Ishikawa (cell line): Measurements from ENCODE around the gene DLGAP3.

Experiments
- CEBPB ChIP-seq: IDR thresholded peaks from 2 replicates; pipeline ENCODE4 v1.6.1; 2012
- CREB1 ChIP-seq: IDR thresholded peaks from 2 replicates; pipeline ENCODE4 v1.6.1; 2012; ENCODE audit warnings: low read depth
- EGR1 ChIP-seq: IDR thresholded peaks from 2 replicates; pipeline ENCODE4 v1.6.1; 2012
- EP300 ChIP-seq: IDR thresholded peaks from 2 replicates; pipeline ENCODE4 v1.6.1; 2012; ENCODE audit warnings: borderline replicate concordance
- FOXM1 ChIP-seq: IDR thresholded peaks from 2 replicates; pipeline ENCODE4 v1.6.1; 2012; ENCODE audit warnings: low read depth, borderline replicate concordance
- NFIC ChIP-seq: IDR thresholded peaks from 2 replicates; pipeline ENCODE4 v1.6.1; 2012
- RAD21 ChIP-seq: IDR thresholded peaks from 2 replicates; pipeline ENCODE4 v1.6.1; 2012; ENCODE audit warnings: low read depth
- TAF1 ChIP-seq: IDR thresholded peaks from 2 replicates; pipeline ENCODE4 v1.6.1; 2012; ENCODE audit warnings: low read depth, mild to moderate bottlenecking
- TCF12 ChIP-seq: IDR thresholded peaks from 2 replicates; pipeline ENCODE4 v1.6.1; 2012; ENCODE audit warnings: low read depth
- TEAD4 ChIP-seq: IDR thresholded peaks from 2 replicates; pipeline ENCODE4 v1.6.1; 2012
- YY1 ChIP-seq: IDR thresholded peaks from 2 replicates; pipeline ENCODE4 v1.6.1; 2012; ENCODE audit warnings: low read depth
- ZBTB7A ChIP-seq: IDR thresholded peaks from 2 replicates; pipeline ENCODE4 v1.6.1; 2012; ENCODE audit warnings: low read depth
- TF ChIP-seq, protein P1 (sequence below): IDR thresholded peaks from 2 replicates; pipeline ENCODE4 v1.6.1; 2012; ENCODE audit warnings: low read depth, mild to moderate bottlenecking
- TF ChIP-seq, protein P2 (sequence below): IDR thresholded peaks from 2 replicates; pipeline ENCODE4 v1.6.1; 2012
- TF ChIP-seq, protein P3 (sequence below): IDR thresholded peaks from 2 replicates; pipeline ENCODE4 v1.6.1; 2012

DLGAP3 gene

DNA sequence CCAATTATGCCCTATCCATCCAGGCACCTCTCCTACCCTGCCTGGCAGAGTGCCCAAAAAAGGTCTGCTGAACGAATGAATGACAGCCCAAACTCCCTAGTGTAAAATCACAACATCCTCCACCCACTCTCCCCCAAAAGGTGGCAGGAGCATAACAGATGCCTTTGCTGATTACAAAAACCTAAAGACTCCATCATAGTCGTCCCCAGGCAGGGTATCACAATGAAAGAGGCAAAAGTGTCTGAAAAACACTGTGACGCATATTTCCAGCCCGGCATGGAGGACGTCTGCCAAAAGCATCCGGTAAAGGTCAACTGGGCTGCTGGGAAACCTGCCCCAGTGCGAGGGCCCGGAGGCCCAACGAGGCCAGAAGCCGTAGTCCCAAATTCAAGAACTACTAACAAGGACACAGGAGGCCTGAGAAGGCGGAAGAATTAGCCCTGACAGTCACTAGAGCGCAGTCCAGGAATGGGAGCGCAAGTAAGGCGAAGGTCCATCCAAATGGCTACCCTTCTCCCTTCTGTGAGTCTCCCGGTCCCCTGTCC is 70.5 kb downstream of the DLGAP3 start:
- TF ChIP-seq, protein P1, sequence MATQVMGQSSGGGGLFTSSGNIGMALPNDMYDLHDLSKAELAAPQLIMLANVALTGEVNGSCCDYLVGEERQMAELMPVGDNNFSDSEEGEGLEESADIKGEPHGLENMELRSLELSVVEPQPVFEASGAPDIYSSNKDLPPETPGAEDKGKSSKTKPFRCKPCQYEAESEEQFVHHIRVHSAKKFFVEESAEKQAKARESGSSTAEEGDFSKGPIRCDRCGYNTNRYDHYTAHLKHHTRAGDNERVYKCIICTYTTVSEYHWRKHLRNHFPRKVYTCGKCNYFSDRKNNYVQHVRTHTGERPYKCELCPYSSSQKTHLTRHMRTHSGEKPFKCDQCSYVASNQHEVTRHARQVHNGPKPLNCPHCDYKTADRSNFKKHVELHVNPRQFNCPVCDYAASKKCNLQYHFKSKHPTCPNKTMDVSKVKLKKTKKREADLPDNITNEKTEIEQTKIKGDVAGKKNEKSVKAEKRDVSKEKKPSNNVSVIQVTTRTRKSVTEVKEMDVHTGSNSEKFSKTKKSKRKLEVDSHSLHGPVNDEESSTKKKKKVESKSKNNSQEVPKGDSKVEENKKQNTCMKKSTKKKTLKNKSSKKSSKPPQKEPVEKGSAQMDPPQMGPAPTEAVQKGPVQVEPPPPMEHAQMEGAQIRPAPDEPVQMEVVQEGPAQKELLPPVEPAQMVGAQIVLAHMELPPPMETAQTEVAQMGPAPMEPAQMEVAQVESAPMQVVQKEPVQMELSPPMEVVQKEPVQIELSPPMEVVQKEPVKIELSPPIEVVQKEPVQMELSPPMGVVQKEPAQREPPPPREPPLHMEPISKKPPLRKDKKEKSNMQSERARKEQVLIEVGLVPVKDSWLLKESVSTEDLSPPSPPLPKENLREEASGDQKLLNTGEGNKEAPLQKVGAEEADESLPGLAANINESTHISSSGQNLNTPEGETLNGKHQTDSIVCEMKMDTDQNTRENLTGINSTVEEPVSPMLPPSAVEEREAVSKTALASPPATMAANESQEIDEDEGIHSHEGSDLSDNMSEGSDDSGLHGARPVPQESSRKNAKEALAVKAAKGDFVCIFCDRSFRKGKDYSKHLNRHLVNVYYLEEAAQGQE, result no peak
- no peak for TF ChIP-seq TAF1
- no peak for TF ChIP-seq CEBPB
- TF ChIP-seq EP300, result no peak
- TF ChIP-seq EGR1, result no peak
- no peak for TF ChIP-seq RAD21
- no peak for TF ChIP-seq YY1
- TF ChIP-seq TEAD4, result no peak
- TF ChIP-seq NFIC, result no peak; the same call in 1 of the 2 replicates
- no peak for TF ChIP-seq ZBTB7A
- TF ChIP-seq FOXM1, result no peak
- TF ChIP-seq, protein P2, sequence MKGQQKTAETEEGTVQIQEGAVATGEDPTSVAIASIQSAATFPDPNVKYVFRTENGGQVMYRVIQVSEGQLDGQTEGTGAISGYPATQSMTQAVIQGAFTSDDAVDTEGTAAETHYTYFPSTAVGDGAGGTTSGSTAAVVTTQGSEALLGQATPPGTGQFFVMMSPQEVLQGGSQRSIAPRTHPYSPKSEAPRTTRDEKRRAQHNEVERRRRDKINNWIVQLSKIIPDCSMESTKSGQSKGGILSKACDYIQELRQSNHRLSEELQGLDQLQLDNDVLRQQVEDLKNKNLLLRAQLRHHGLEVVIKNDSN, result no peak
- TF ChIP-seq TCF12, result no peak

DNA sequence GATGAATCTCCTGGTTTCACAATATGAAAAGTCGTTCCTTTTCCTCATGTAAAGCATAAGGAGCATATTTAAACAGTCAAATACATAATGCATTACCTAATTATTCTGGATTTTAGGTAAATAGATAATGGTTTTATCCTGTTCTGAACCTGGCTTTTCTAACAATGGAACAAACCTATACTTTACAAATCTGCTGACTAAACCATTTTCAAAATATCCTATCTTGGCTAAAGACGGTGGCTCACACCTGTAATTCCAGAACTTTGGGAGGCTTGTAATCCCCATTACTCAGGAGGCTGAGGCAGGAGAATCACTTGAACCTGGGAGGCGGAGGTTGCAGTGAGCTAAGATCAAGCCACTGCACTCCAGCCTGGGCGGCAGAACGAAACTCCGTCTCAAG is 72.8 kb downstream of the DLGAP3 start:
- TF ChIP-seq CREB1, result no peak
- no peak for TF ChIP-seq TCF12
- TF ChIP-seq, protein P1, result no peak
- TF ChIP-seq, protein P3, sequence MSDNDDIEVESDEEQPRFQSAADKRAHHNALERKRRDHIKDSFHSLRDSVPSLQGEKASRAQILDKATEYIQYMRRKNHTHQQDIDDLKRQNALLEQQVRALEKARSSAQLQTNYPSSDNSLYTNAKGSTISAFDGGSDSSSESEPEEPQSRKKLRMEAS, result no peak
- TF ChIP-seq, protein P2, result no peak
- no peak for TF ChIP-seq CEBPB
- no peak for TF ChIP-seq NFIC
- TF ChIP-seq FOXM1, result no peak
- no peak for TF ChIP-seq YY1
- no peak for TF ChIP-seq TAF1
- TF ChIP-seq EP300, result no peak
- no peak for TF ChIP-seq RAD21
- TF ChIP-seq ZBTB7A, result no peak
- TF ChIP-seq EGR1, result no peak
- no peak for TF ChIP-seq TEAD4

DNA sequence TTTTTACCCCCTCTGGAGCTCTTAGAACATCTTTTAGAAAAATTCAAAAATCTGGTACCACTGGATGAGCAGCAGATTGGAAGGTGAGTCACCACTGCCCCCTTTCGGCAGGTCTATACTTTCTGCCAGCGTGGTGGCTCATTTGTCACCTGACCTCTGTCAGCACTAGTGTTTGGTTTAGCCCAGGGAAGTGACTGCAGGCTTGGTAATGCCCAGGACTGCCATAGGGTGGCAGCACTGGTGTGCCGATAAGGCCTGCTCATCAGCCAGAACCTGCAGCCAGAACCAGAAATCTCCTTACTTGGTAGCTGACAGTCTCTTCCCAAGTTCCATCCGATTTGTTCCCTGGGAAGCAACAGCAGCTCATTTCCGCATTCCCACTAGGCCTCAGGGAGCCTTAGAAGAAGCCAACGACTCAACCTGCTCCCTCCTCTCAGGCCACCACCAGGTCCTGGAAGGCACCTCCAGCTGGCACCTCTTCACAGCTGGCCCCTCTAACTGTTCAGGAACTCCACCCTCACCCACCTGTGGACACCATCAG is 76.7 kb downstream of the DLGAP3 start:
- TF ChIP-seq, protein P2, result peak; percentile 90
- TF ChIP-seq TEAD4, result no peak
- peak; percentile 62 for TF ChIP-seq RAD21

DNA sequence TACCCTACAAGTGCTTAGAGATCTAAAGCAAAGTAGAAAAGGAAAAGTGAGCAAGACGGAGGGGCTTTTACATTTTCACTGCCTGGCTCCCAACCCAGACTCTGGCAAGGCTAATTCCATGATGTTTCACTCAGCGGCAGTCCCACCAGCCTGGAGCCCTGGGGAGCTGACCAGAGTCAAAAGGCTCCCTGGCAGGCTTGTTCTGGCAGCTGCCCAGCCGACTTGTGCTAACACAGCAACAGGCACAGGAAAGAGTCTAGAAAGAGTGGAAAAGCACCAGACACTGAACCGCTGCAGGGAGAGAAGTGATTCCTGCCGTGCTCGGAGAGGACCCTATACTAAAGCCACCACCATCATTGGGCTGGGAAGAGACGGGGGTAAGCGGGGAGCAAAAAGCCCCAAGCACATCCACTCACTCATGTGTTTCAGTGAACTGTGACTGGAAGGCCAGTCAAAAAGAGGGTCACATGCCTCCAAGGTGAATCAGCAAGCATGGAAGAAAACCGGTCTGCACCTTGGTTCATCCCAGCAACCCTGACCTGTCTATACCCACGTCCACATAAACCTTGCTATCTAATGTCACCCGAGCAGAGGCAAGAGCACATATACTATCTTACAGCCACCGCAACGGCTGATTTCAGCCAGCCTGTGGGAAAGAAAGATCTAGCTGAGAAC is 77.9 kb downstream of the DLGAP3 start:
- TF ChIP-seq, protein P1, result no peak
- TF ChIP-seq EGR1, result no peak
- TF ChIP-seq RAD21, result no peak
- TF ChIP-seq TAF1, result no peak
- TF ChIP-seq, protein P2, result no peak
- TF ChIP-seq CREB1, result no peak
- TF ChIP-seq CEBPB, result no peak
- TF ChIP-seq TEAD4, result no peak
- TF ChIP-seq TCF12, result no peak
- TF ChIP-seq ZBTB7A, result no peak
- no peak for TF ChIP-seq NFIC
- no peak for TF ChIP-seq EP300
- TF ChIP-seq, protein P3, result no peak
- TF ChIP-seq FOXM1, result no peak
- no peak for TF ChIP-seq YY1
